ENCODE results near the gene LGALSL. TPM values are rescaled to one million over a fixed set of nuclear protein-coding genes. Genes with fewer than 3 reads are reported as not detected.

LGALSL gene
- total RNA-seq, 6 experiments from 2014 or later = 3.2 to 8.1 (median 5.4) TPM

DNA sequence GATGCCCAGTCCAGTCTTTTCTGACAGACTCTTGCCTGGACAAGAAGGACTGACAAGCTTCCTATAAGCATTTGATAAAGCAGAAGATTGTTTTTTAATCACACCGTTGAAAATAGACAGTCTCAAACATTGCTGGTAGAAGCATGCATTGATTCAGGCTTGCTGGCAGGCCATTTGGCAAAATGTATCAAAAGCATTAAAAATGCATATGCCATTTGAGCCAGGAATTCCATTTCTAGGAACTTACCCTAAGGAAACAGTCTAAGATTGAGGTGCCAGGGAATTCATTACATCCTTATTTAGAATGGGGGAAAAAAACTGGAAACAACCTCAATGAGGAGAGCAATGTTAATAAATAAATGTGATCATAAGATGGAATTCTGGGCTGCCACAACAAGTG is 20.7 kb downstream of the LGALSL start:
- Histone ChIP-seq H3K4me1 (no peaks in the 10 kb centered on the region), H3K36me3 (no peaks in the 10 kb centered on the region), H3K4me3 (no peak overlapping the region), H3K27ac (no peak overlapping the region), H3K9me3 (no peaks in the 10 kb centered on the region), H3K27me3 (no peaks in the 10 kb centered on the region)
- ATAC-seq = no peak
- no peak for DNase-seq
- no peak for TF ChIP-seq POLR2A (IDR thresholded peaks at IDR 0.05)
- TF ChIP-seq, protein P1, sequence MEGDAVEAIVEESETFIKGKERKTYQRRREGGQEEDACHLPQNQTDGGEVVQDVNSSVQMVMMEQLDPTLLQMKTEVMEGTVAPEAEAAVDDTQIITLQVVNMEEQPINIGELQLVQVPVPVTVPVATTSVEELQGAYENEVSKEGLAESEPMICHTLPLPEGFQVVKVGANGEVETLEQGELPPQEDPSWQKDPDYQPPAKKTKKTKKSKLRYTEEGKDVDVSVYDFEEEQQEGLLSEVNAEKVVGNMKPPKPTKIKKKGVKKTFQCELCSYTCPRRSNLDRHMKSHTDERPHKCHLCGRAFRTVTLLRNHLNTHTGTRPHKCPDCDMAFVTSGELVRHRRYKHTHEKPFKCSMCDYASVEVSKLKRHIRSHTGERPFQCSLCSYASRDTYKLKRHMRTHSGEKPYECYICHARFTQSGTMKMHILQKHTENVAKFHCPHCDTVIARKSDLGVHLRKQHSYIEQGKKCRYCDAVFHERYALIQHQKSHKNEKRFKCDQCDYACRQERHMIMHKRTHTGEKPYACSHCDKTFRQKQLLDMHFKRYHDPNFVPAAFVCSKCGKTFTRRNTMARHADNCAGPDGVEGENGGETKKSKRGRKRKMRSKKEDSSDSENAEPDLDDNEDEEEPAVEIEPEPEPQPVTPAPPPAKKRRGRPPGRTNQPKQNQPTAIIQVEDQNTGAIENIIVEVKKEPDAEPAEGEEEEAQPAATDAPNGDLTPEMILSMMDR (IDR thresholded peaks at IDR 0.05) = no peak
- intact Hi-C loops (cut with DNase I) = no loop called here
- WGBS (ENCODE audit: insufficient coverage, low coverage, low lambda C conversion rate, missing lambda C conversion rate) = 50% methylated on average over 1 of the region's 1 CpG

- WGBS (ENCODE audit: insufficient coverage, low coverage, low lambda C conversion rate, missing lambda C conversion rate) = 100% methylated on average over 1 of the region's 1 CpG
- Histone ChIP-seq H3K9me3 (no peaks in the 10 kb centered on the region), H3K27ac (no peak overlapping the region), H3K27me3 (no peaks in the 10 kb centered on the region), H3K4me3 (no peak overlapping the region), H3K4me1 (no peaks in the 10 kb centered on the region), H3K36me3 (no peaks in the 10 kb centered on the region)
- DNase-seq (no peak), ATAC-seq (no peak)
- TF ChIP-seq, protein P1 (IDR thresholded peaks at IDR 0.05) = no peak
- no peak for TF ChIP-seq POLR2A (IDR thresholded peaks at IDR 0.05)
- intact Hi-C loops (cut with DNase I) = no loop called here
Observed at GRCh38 chr2:64477037-64477436, 23.1 kb downstream of the LGALSL start.

- Histone ChIP-seq H3K27ac (no peak overlapping the region), H3K4me3 (no peak overlapping the region), H3K36me3 (no peaks in the 10 kb centered on the region), H3K27me3 (no peaks in the 10 kb centered on the region), H3K9me3 (no peaks in the 10 kb centered on the region), H3K4me1 (no peaks in the 10 kb centered on the region)
- ATAC-seq (no peak), DNase-seq (no peak)
- 73% methylated on average over 2 of the region's 4 CpGs for WGBS (ENCODE audit: insufficient coverage, low coverage, low lambda C conversion rate, missing lambda C conversion rate)
- TF ChIP-seq POLR2A (IDR thresholded peaks at IDR 0.05) = no peak
- TF ChIP-seq, protein P1 (IDR thresholded peaks at IDR 0.05) = no peak
- intact Hi-C loops (cut with DNase I) = no loop called here
Observed at GRCh38 chr2:64477979-64478378, 24.0 kb downstream of the LGALSL start.

DNA sequence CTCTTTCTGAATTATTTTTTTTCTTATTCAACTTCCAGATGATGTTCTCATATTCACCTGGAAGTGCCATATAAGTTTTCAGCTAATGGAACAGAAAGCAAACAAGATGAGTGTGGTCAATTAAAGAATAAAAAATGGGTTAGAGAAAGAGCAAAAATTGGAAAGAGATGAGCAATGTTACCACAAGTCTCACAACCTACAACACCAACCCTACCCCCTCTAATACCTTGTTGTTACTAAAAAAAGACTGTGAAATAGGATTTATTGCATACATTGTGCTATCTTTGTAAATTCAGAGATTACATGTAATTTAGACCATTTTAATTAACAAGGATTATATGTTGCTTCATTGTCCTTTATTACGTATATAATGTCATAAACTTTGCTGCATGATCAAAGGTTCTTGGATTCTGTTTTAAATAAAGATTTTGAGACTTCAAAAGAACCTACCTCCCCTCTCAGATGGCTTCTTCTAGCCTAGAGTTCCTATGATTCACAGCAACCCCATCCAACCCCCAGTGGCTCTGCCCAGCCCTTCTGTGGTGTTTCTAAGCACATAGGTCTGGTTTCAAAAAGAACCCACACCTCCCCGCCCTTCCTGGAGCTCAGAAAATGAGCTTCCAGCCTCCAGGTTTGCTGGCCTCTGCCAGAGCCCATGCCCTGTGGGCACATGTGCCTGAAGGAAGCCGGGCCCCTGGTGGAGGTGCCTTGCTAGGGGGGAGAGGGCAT is 24.7 kb downstream of the LGALSL start:
- DNase-seq (no peak), ATAC-seq (no peak)
- no peak overlapping the region for H3K27ac ChIP-seq
- WGBS (ENCODE audit: insufficient coverage, low coverage, low lambda C conversion rate, missing lambda C conversion rate) = 94% methylated on average over 3 of the region's 3 CpGs
- TF ChIP-seq POLR2A (IDR thresholded peaks at IDR 0.05) = no peak
- TF ChIP-seq, protein P1 (IDR thresholded peaks at IDR 0.05) = no peak
- H3K27me3 ChIP-seq = no peaks in the 10 kb centered on the region
- H3K9me3 ChIP-seq = no peaks in the 10 kb centered on the region
- H3K36me3 ChIP-seq = no peaks in the 10 kb centered on the region
- no peak overlapping the region for H3K4me3 ChIP-seq
- intact Hi-C loops (cut with DNase I) = no loop called here
- no peaks in the 10 kb centered on the region for H3K4me1 ChIP-seq
